ENCODE data around the gene TCF20. TPM values are rescaled to one million over a fixed set of nuclear protein-coding genes. Genes with fewer than 3 reads are reported as not detected.

TCF20 gene
- total RNA-seq, 2 donors from 2014 or later: 17.8 to 19.7 TPM

GRCh38 chr22:42298746-42299145 lies 28.3 kb upstream of the TCF20 start:
- intact Hi-C loops (cut with DNase I): no loop called here
- Histone ChIP-seq H3K4me1 (peaks cover 12% of the 10 kb centered on the region), H3K4me3 (no peak overlapping the region), H3K9me3 (no peaks in the 10 kb centered on the region), H3K27me3 (no peaks in the 10 kb centered on the region), H3K36me3 (replicated peaks in 1 of 2; ENCODE audit: insufficient read depth in 1 of 2, low read depth in 2 of 2) (no peaks in the 10 kb centered on the region), H3K27ac (no peak overlapping the region)
- ATAC-seq: no peak
- WGBS, 2 donors: 61 to 90% methylated on average over 2 to 8 of the region's 8 CpGs
- no peak for TF ChIP-seq CTCF (IDR thresholded peaks at IDR 0.05)
- no peak for TF ChIP-seq POLR2A (IDR thresholded peaks at IDR 0.05)
- no peak for DNase-seq

- DNase-seq (no peak), ATAC-seq (no peak)
- peaks cover 22% of the 10 kb centered on the region for H3K4me1 ChIP-seq
- H3K27me3 ChIP-seq: no peaks in the 10 kb centered on the region
- H3K36me3 ChIP-seq (replicated peaks in 1 of 2; ENCODE audit: insufficient read depth in 1 of 2, low read depth in 2 of 2): no peaks in the 10 kb centered on the region
- intact Hi-C loops (cut with DNase I): no loop called here
- no peaks in the 10 kb centered on the region for H3K9me3 ChIP-seq
- TF ChIP-seq POLR2A (IDR thresholded peaks at IDR 0.05) (no peak), CTCF (IDR thresholded peaks at IDR 0.05) (no peak)
- no peak overlapping the region for H3K4me3 ChIP-seq
- H3K27ac ChIP-seq: no peak overlapping the region
- 17 to 78% methylated on average over 1 to 2 of the region's 2 CpGs for WGBS, 2 donors
These were observed 27.3 kb upstream of the TCF20 start for GRCh38 chr22:42297778-42298177.

- H3K9me3 ChIP-seq: no peaks in the 10 kb centered on the region
- TF ChIP-seq CTCF (IDR thresholded peaks at IDR 0.05) (no peak), POLR2A (IDR thresholded peaks at IDR 0.05) (no peak)
- no peaks in the 10 kb centered on the region for H3K36me3 ChIP-seq (replicated peaks in 1 of 2; ENCODE audit: insufficient read depth in 1 of 2, low read depth in 2 of 2)
- H3K4me1 ChIP-seq: peaks cover 28% of the 10 kb centered on the region
- H3K27me3 ChIP-seq: no peaks in the 10 kb centered on the region
- ATAC-seq: no peak
- DNase-seq: no peak
- no peak overlapping the region for H3K4me3 ChIP-seq
- no peak overlapping the region for H3K27ac ChIP-seq
- 89 to 97% methylated on average over 2 to 3 of the region's 3 CpGs for WGBS, 2 donors
- intact Hi-C loops (cut with DNase I): no loop called here
These were observed 26.4 kb upstream of the TCF20 start for GRCh38 chr22:42296883-42297282.

GRCh38 chr22:42296381-42296853 lies 26.0 kb upstream of the TCF20 start:
- no peak for ATAC-seq
- no peaks in the 10 kb centered on the region for H3K9me3 ChIP-seq

More at GRCh38 chr22:42296381-42296853, 26.0 kb upstream of the TCF20 start:
- WGBS, 2 donors: 18 to 29% methylated on average over 6 to 19 of the region's 19 CpGs
- Histone ChIP-seq H3K4me3 (no peak overlapping the region), H3K27ac (no peak overlapping the region), H3K4me1 (peaks cover 28% of the 10 kb centered on the region), H3K27me3 (no peaks in the 10 kb centered on the region), H3K36me3 (replicated peaks in 1 of 2; ENCODE audit: insufficient read depth in 1 of 2, low read depth in 2 of 2) (no peaks in the 10 kb centered on the region)
- no peak for TF ChIP-seq POLR2A (IDR thresholded peaks at IDR 0.05)
- no peak for TF ChIP-seq CTCF (IDR thresholded peaks at IDR 0.05)
- DNase-seq: peak in 2 of 4 donors; percentile 53 to 67
- intact Hi-C loops (cut with DNase I): no loop called here
